Endodermal cell (in vitro differentiated cells): ENCODE data around the gene ATP2B2. TPM values are rescaled to one million over a fixed set of nuclear protein-coding genes. Genes with fewer than 3 reads are reported as not detected.

Experiments
- DNase-seq: peaks from one replicate; pipeline ENCODE4 v3.0.0-alpha.2; 2017
- H3K27ac ChIP-seq: 2 replicates; pipeline ENCODE4 v1.5.1; 2013; ENCODE audit warnings: mild to moderate bottlenecking, low read depth, low read length, moderate library complexity
- H3K27me3 ChIP-seq: 2 replicates; pipeline ENCODE4 v1.6.1; 2013; ENCODE audit warnings: mild to moderate bottlenecking, low read length, moderate library complexity; ENCODE audit not compliant: insufficient read depth, control insufficient read depth, poor library complexity, severe bottlenecking
- H3K36me3 ChIP-seq: 2 replicates; pipeline ENCODE4 v1.7.0; 2013; ENCODE audit warnings: mild to moderate bottlenecking, low read length, moderate library complexity; ENCODE audit not compliant: control insufficient read depth, insufficient read depth
- H3K4me1 ChIP-seq: one replicate; pipeline ENCODE4 v1.7.0; 2013; ENCODE audit warnings: low read length; ENCODE audit not compliant: control insufficient read depth, insufficient read depth
- H3K4me3 ChIP-seq: 2 replicates; pipeline ENCODE4 v1.5.1; 2013; ENCODE audit warnings: mild to moderate bottlenecking, low read length, moderate library complexity
- H3K9ac ChIP-seq: 2 replicates; pipeline ENCODE4 v1.6.1; 2013; ENCODE audit warnings: mild to moderate bottlenecking, low read length, moderate library complexity; ENCODE audit not compliant: poor library complexity, severe bottlenecking; ENCODE audit errors: extremely low read depth
- H3K9me3 ChIP-seq: 2 replicates; pipeline ENCODE4 v1.6.1; 2013; ENCODE audit warnings: mild to moderate bottlenecking, low read length, moderate library complexity; ENCODE audit not compliant: control insufficient read depth
- H3K27ac Mint-ChIP-seq: 2 replicates; pipeline ENCODE4 v1.8.0; 2020; ENCODE audit warnings: mixed read lengths
- H3K27me3 Mint-ChIP-seq: 2 replicates; pipeline ENCODE4 v1.8.0; 2021; ENCODE audit warnings: mild to moderate bottlenecking, mixed read lengths; ENCODE audit not compliant: insufficient read depth
- H3K36me3 Mint-ChIP-seq: 2 replicates; pipeline ENCODE4 v1.8.0; 2020; ENCODE audit warnings: low read depth, mixed read lengths
- H3K4me1 Mint-ChIP-seq: 2 replicates; pipeline ENCODE4 v1.8.0; 2020; ENCODE audit warnings: mixed read lengths
- H3K4me3 Mint-ChIP-seq: 2 replicates; pipeline ENCODE4 v1.8.0; 2020; ENCODE audit warnings: mild to moderate bottlenecking, moderate library complexity, mixed read lengths
- H3K9me3 Mint-ChIP-seq: 2 replicates; pipeline ENCODE4 v1.8.0; 2020; ENCODE audit warnings: mild to moderate bottlenecking, mixed read lengths
- WGBS, 2 experiments: methylation state at CpG; one replicate each; pipeline versions ENCODE4 v1.1.5 to v1.1.7; 2013; ENCODE audit warnings: missing lambda C conversion rate in 2 of 2, mixed read lengths in 1 of 2; ENCODE audit not compliant: insufficient coverage in 1 of 2, insufficient read length in 1 of 2; 5-methylcytosine and 5-hydroxymethylcytosine counted together
- total RNA-seq, 2 donors: library from RNA; stranded (reverse); fragmentation: NEBNext Ultra II Directional in 1 of 2; extraction: Animal tissue kit (Norgen Biotek cat#: 25700) in 1 of 2; gene quantifications; 2 replicates in 1 of 2; 3 replicates in 1 of 2; pipeline ENCODE4 v1.2.1, GENCODE V29; 2021
- TF ChIP-seq, protein P1 (sequence below): fragments of 200-600 bp; sonication (generic); conservative IDR thresholded peaks from 2 replicates; pipeline ENCODE4 v1.5.0; 2021; ENCODE audit warnings: antibody characterized with exemption, mild to moderate bottlenecking

ATP2B2 gene
- total RNA-seq, 2 donors from 2014 or later = 0.09 TPM; not detected in 1

- Mint-ChIP-seq H3K4me3 (no peak overlapping the region), H3K9me3 (no peaks in the 10 kb centered on the region), H3K27me3 (no peaks in the 10 kb centered on the region), H3K4me1 (no peaks in the 10 kb centered on the region), H3K27ac (no peak overlapping the region), H3K36me3 (no peaks in the 10 kb centered on the region)
- TF ChIP-seq, protein P1, sequence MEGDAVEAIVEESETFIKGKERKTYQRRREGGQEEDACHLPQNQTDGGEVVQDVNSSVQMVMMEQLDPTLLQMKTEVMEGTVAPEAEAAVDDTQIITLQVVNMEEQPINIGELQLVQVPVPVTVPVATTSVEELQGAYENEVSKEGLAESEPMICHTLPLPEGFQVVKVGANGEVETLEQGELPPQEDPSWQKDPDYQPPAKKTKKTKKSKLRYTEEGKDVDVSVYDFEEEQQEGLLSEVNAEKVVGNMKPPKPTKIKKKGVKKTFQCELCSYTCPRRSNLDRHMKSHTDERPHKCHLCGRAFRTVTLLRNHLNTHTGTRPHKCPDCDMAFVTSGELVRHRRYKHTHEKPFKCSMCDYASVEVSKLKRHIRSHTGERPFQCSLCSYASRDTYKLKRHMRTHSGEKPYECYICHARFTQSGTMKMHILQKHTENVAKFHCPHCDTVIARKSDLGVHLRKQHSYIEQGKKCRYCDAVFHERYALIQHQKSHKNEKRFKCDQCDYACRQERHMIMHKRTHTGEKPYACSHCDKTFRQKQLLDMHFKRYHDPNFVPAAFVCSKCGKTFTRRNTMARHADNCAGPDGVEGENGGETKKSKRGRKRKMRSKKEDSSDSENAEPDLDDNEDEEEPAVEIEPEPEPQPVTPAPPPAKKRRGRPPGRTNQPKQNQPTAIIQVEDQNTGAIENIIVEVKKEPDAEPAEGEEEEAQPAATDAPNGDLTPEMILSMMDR = no peak
- WGBS, 2 experiments = 73 to 75% methylated on average over 8 to 14 of the region's 14 CpGs
- no peak overlapping the region for H3K4me3 ChIP-seq
- DNase-seq = peak; percentile 54
- no peak overlapping the region for H3K9ac ChIP-seq
- no peaks in the 10 kb centered on the region for H3K9me3 ChIP-seq
- no peak overlapping the region for H3K27ac ChIP-seq
- no peaks in the 10 kb centered on the region for H3K36me3 ChIP-seq
- no peaks in the 10 kb centered on the region for H3K27me3 ChIP-seq
- H3K4me1 ChIP-seq = no peaks in the 10 kb centered on the region
Measured at GRCh38 chr3:10516544-10517452, 11.4 kb upstream of the ATP2B2 start.

GRCh38 chr3:10515884-10516495, 10.6 kb upstream of the ATP2B2 start:
- H3K36me3 ChIP-seq = no peaks in the 10 kb centered on the region
- no peaks in the 10 kb centered on the region for H3K9me3 Mint-ChIP-seq
- 75 to 76% methylated on average over 6 to 7 of the region's 7 CpGs for WGBS, 2 experiments
- no peaks in the 10 kb centered on the region for H3K9me3 ChIP-seq
- H3K36me3 Mint-ChIP-seq = no peaks in the 10 kb centered on the region
- no peak overlapping the region for H3K4me3 ChIP-seq
- TF ChIP-seq, protein P1 = peak; percentile 69
- no peak overlapping the region for H3K27ac ChIP-seq
- no peaks in the 10 kb centered on the region for H3K27me3 ChIP-seq
- peak; percentile 82 for DNase-seq
- H3K27ac Mint-ChIP-seq = no peak overlapping the region
- no peaks in the 10 kb centered on the region for H3K4me1 Mint-ChIP-seq
- no peak overlapping the region for H3K4me3 Mint-ChIP-seq
- H3K27me3 Mint-ChIP-seq = no peaks in the 10 kb centered on the region
- no peaks in the 10 kb centered on the region for H3K4me1 ChIP-seq
- no peak overlapping the region for H3K9ac ChIP-seq

DNA sequence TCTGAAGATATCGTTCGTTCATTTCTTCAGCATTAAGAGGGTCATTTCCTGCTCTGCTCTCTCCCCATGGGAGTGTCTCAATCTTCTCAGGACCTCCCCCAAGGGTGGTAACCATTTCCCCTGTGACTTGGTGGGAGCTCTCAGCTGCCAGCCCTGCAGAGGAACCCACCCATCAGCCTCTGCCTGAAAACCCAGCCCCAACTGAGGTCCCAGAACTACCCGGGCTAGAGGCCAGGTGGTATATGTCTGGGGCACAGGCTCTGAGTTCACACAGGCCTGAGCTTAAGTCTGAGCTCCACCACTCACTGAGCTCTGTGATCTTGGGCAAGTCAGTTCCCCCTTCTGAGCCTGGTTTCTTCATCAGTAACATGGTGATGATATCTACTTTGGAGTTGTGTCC, 10.0 kb upstream of the ATP2B2 start:
- H3K4me1 ChIP-seq = no peaks in the 10 kb centered on the region
- Mint-ChIP-seq H3K4me1 (no peaks in the 10 kb centered on the region), H3K36me3 (no peaks in the 10 kb centered on the region), H3K9me3 (no peaks in the 10 kb centered on the region), H3K27me3 (no peaks in the 10 kb centered on the region), H3K4me3 (no peak overlapping the region), H3K27ac (no peak overlapping the region)
- H3K9me3 ChIP-seq = no peaks in the 10 kb centered on the region
- 84 to 100% methylated on average over 2 to 3 of the region's 3 CpGs for WGBS, 2 experiments
- H3K27me3 ChIP-seq = no peaks in the 10 kb centered on the region
- no peak overlapping the region for H3K9ac ChIP-seq
- no peak for DNase-seq
- H3K4me3 ChIP-seq = no peak overlapping the region
- H3K27ac ChIP-seq = no peak overlapping the region
- H3K36me3 ChIP-seq = no peaks in the 10 kb centered on the region
- TF ChIP-seq, protein P1 = no peak
